ENCODE results near the gene ARL16. TPM values are rescaled to one million over a fixed set of nuclear protein-coding genes. Genes with fewer than 3 reads are reported as not detected.
A peak's percentile ranks its signal among the peaks of the same experiment; 100 is the strongest.

ARL16 gene
- total and polyA plus RNA-seq, 2 of the 4 experiments (the other 2 are of a cell fraction), result 51.1 to 77.9 TPM

GRCh38 chr17:81641825-81642489 is 41.6 kb downstream of the ARL16 start:
- BruUV-seq (replicated peaks), result no TSS peak
- POLR2A ChIA-PET (ENCODE audit: unreplicated experiment), result interaction anchor here (0.5 kb wide), 1 partner anchor 9 kb away, joined by 4 read pairs; no protein-coding TSS in a partner anchor

More at GRCh38 chr17:81641825-81642489, 41.6 kb downstream of the ARL16 start:
- H3K14ac ChIP-seq (replicated peaks; ENCODE audit: low read depth, low read length), result peak overlapping the region; percentile 38
- H3K27ac ChIP-seq (ENCODE audit: insufficient read depth, low read length), result peak overlapping the region; percentile 79
- H3K4me3 ChIP-seq (ENCODE audit: insufficient read depth, low read depth, low read length), result no peak overlapping the region
- H2BK20ac ChIP-seq (ENCODE audit: low read depth, low read length), result peak overlapping the region; percentile 64; the same call in 1 of the 2 replicates
- H3K23ac ChIP-seq (ENCODE audit: low read depth, low read length), result 0 out of 2 replicates have a peak overlapping the region, but pooled peaks have one; percentile 7
- H4K5ac ChIP-seq (ENCODE audit: low read depth, low read length), result peak overlapping the region; percentile 89
- in situ Hi-C loops (cut with MboI; ENCODE audit: low sequenced_read_pairs), result no loop called here
- H3K18ac ChIP-seq (ENCODE audit: low read depth, low read length), result no peak overlapping the region; the same call in 1 of the 2 replicates
- TF ChIP-seq MAFK (IDR thresholded peaks at IDR 0.05; ENCODE audit: low read depth, low read length), result no peak
- peak; percentile 47; the same call in 1 of the 2 replicates for TF ChIP-seq MAZ (IDR thresholded peaks at IDR 0.05; ENCODE audit: borderline replicate concordance, low read depth, low read length)
- TF ChIP-seq RFX5 (IDR thresholded peaks at IDR 0.05; ENCODE audit: low read depth, low read length), result no peak
- TF ChIP-seq CHD1 (IDR thresholded peaks at IDR 0.05; ENCODE audit: low read depth, low read length), result no peak
- no peak for TF ChIP-seq ELK1 (IDR thresholded peaks at IDR 0.05; ENCODE audit: borderline replicate concordance, low read depth, low read length)
- no peak for TF ChIP-seq POLR2A (IDR thresholded peaks at IDR 0.05; ENCODE audit: low read depth, low read length)
- TF ChIP-seq RCOR1 (IDR thresholded peaks at IDR 0.05; ENCODE audit: insufficient replicate concordance, low read length), result no peak
- TF ChIP-seq USF2 (IDR thresholded peaks at IDR 0.05; ENCODE audit: low read depth, low read length), result peak; percentile 64
- TF ChIP-seq CEBPB (IDR thresholded peaks at IDR 0.05; ENCODE audit: low read depth, low read length), result 0 out of 2 replicates have a peak, but pooled peaks have one; percentile 53
- peak; percentile 32; the same call in 1 of the 2 replicates for TF ChIP-seq FOS (IDR thresholded peaks at IDR 0.05; ENCODE audit: low read depth, low read length)
- TF ChIP-seq MXI1 (IDR thresholded peaks at IDR 0.05; ENCODE audit: borderline replicate concordance, low read depth, low read length), result no peak
- 0 out of 2 replicates have a peak, but pooled peaks have one; percentile 19 for TF ChIP-seq SMC3 (IDR thresholded peaks at IDR 0.05; ENCODE audit: low read depth, low read length)
- 0 out of 2 replicates have a peak, but pooled peaks have one; percentile 6 for TF ChIP-seq RAD21 (IDR thresholded peaks at IDR 0.05; ENCODE audit: low read length)
- H4K8ac ChIP-seq (ENCODE audit: low read depth in 2 of 2, low read length in 2 of 2), result peak overlapping the region; percentile 81 to 93
- H3K4ac ChIP-seq (ENCODE audit: low read depth, low read length), result peak overlapping the region; percentile 88
- ATAC-seq (ENCODE audit: low read depth), result peak; percentile 98
- intact Hi-C loops (cut with micrococcal nuclease), result no loop called here
- H3K9me1 ChIP-seq (ENCODE audit: insufficient read depth, low read length), result peaks cover 10% of the 10 kb centered on the region
- peak overlapping the region; percentile 47 for H3K4me2 ChIP-seq (ENCODE audit: low read depth, low read length)
- H2AK5ac ChIP-seq (ENCODE audit: low read depth, low read length), result peak overlapping the region; percentile 67
- H2BK5ac ChIP-seq (ENCODE audit: low read depth, low read length, poor library complexity, severe bottlenecking), result peak overlapping the region; percentile 78
- WGBS, 2 experiments (ENCODE audit: extremely low coverage in 2 of 2, insufficient read length in 1 of 2), result 100% methylated on average over 5 of the region's 17 CpGs; no CpG with 5 or more reads in 1 of the 2 experiments
- H3K56ac ChIP-seq (ENCODE audit: extremely low read depth, insufficient read depth, low read length), result no peak overlapping the region
- peak overlapping the region; percentile 44 for H4K91ac ChIP-seq (ENCODE audit: insufficient read depth, low read depth, low read length)
- CTCF ChIA-PET, result no interaction called here
- H3K36me3 ChIP-seq (ENCODE audit: control insufficient read depth, insufficient read depth, low read length), result 0 out of 2 replicates have a peak, but pooled peaks cover 2% of the 10 kb centered on the region
- H4K20me1 ChIP-seq (ENCODE audit: insufficient read depth, low read length), result no peaks in the 10 kb centered on the region
- peak overlapping the region; percentile 87 for H2AK9ac ChIP-seq (replicated peaks; ENCODE audit: low read depth, low read length, poor library complexity)
- H2AFZ ChIP-seq (replicated peaks; ENCODE audit: low read length, poor library complexity), result peak overlapping the region; percentile 92
- H2BK120ac ChIP-seq (ENCODE audit: low read depth, low read length), result peak overlapping the region; percentile 84
- dilution Hi-C loops (cut with HindIII; ENCODE audit: low sequenced_read_pairs, unreplicated experiment), result no loop called here
- no peaks in the 10 kb centered on the region for H3K9me3 ChIP-seq (ENCODE audit: control insufficient read depth, insufficient read depth, low read length)
- peak; percentile 77 for DNase-seq
- H3K4me1 ChIP-seq (ENCODE audit: control insufficient read depth, insufficient read depth, low read length), result peaks cover 10% of the 10 kb centered on the region
- peak overlapping the region; percentile 57 for H3K9ac ChIP-seq (ENCODE audit: low read depth, low read length)
- no peaks in the 10 kb centered on the region for H3K27me3 ChIP-seq (ENCODE audit: control insufficient read depth, insufficient read depth, low read length)
- H2BK15ac ChIP-seq (ENCODE audit: low read depth, low read length), result peak overlapping the region; percentile 54; the same call in 1 of the 3 replicates
- H3K79me1 ChIP-seq (ENCODE audit: low read depth in 1 of 2, low read length in 2 of 2), result peaks cover 5 to 9% of the 10 kb centered on the region in 2 experiments; a peak in 1 of 4 replicates

Data from IMR-90 (cell line).